ENCODE results near the gene CBARP. TPM values are rescaled to one million over a fixed set of nuclear protein-coding genes. Genes with fewer than 3 reads are reported as not detected.

CBARP gene
- total and polyA plus RNA-seq, 2 of the 13 experiments (the other 11 are each of a cell fraction or from before 2014, with no cell fraction given) = 1.2 to 1.4 TPM

DNA sequence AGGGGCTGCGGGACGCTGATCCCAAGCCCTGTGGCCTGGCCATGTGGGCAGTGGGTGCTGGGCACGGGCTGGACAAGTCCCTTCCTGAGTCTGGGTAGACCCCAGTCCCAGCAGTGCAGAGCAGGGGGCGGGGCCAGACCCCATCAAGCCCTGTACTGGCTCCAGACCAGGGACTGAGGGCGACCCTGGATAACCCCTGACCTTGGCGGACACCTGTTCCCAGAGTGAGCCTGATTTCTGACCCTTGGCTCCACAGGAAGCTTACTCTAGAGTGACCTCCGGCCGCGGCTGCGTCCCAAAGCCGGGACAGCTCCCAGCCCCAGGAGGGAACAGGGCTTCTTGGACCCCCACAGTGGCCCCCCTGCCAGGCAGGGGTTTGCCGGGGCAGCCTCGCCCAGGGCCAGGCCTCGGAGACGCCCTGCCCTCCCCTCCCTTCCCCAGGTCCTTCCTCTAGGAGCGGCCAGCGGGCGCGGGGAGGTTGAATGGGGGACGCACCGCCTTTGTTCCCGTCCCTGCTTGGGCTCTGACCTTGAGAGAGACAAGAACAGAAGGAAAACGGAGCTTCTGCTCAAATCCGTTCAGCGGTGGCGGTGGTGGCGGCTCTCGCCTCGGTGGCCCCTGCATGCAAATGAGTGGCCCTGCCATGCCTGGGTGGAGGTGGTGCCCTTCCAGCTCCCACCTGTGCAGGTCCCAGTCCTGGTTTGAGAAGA is 45.6 kb upstream of the CBARP start (continued):
- no peak for TF ChIP-seq TIGD3 (CRISPR knock-in tag; IDR thresholded peaks at IDR 0.05; ENCODE audit: borderline replicate concordance)
- TF ChIP-seq PPARG (CRISPR knock-in tag; conservative IDR thresholded peaks at IDR 0.05) = 0 out of 2 replicates have a peak, but pooled peaks have one; percentile 29
- TF ChIP-seq, protein P1, sequence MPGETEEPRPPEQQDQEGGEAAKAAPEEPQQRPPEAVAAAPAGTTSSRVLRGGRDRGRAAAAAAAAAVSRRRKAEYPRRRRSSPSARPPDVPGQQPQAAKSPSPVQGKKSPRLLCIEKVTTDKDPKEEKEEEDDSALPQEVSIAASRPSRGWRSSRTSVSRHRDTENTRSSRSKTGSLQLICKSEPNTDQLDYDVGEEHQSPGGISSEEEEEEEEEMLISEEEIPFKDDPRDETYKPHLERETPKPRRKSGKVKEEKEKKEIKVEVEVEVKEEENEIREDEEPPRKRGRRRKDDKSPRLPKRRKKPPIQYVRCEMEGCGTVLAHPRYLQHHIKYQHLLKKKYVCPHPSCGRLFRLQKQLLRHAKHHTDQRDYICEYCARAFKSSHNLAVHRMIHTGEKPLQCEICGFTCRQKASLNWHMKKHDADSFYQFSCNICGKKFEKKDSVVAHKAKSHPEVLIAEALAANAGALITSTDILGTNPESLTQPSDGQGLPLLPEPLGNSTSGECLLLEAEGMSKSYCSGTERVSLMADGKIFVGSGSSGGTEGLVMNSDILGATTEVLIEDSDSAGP (CRISPR knock-in tag; IDR thresholded peaks at IDR 0.05; ENCODE audit: borderline replicate concordance) = peak; percentile 56; the same call in 1 of the 2 replicates
- TF ChIP-seq, protein P2, sequence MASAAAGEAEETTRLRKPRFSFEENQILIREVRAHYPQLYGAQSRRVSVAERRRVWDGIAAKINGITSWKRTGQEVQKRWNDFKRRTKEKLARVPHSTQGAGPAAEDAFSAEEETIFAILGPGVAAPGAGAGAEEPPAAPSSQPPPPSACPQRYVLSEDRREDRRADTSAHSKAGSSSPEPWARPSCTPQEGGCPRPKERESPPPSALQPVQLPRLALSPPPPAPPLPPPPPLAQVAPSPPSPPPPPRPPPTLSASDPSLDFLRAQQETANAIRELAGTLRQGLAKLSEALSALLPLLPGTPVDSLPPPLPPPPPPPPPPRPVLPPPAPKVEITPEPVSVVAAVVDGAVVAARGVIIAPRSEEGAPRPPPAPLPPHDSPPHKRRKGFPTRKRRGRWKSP (CRISPR knock-in tag; IDR thresholded peaks at IDR 0.05) = no peak
- no peak for TF ChIP-seq SATB2 (CRISPR knock-in tag; IDR thresholded peaks at IDR 0.05)
- no peak for TF ChIP-seq PLRG1 (conservative IDR thresholded peaks at IDR 0.05)
- TF ChIP-seq ZNF776 (CRISPR knock-in tag; IDR thresholded peaks at IDR 0.05) = no peak
- TF ChIP-seq, protein P3, sequence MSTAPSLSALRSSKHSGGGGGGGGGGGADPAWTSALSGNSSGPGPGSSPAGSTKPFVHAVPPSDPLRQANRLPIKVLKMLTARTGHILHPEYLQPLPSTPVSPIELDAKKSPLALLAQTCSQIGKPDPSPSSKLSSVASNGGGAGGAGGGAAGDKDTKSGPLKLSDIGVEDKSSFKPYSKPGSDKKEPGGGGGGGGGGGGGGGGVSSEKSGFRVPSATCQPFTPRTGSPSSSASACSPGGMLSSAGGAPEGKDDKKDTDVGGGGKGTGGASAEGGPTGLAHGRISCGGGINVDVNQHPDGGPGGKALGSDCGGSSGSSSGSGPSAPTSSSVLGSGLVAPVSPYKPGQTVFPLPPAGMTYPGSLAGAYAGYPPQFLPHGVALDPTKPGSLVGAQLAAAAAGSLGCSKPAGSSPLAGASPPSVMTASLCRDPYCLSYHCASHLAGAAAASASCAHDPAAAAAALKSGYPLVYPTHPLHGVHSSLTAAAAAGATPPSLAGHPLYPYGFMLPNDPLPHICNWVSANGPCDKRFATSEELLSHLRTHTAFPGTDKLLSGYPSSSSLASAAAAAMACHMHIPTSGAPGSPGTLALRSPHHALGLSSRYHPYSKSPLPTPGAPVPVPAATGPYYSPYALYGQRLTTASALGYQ (CRISPR knock-in tag; IDR thresholded peaks at IDR 0.05) = peak; percentile 35; the same call in 1 of the 2 replicates
- 0 out of 2 replicates have a peak, but pooled peaks have one; percentile 38 for TF ChIP-seq ZNF747 (CRISPR knock-in tag; IDR thresholded peaks at IDR 0.05; ENCODE audit: borderline replicate concordance)
- no peak for TF ChIP-seq ZNF441 (CRISPR knock-in tag; IDR thresholded peaks at IDR 0.05; ENCODE audit: borderline replicate concordance)
- peak; percentile 70 for TF ChIP-seq SP4 (CRISPR knock-in tag; IDR thresholded peaks at IDR 0.05)
- TF ChIP-seq ATF7 (IDR thresholded peaks at IDR 0.05) = no peak
- TF ChIP-seq ATF7 (CRISPR knock-in tag; IDR thresholded peaks at IDR 0.05) = no peak
- TF ChIP-seq SRSF4 (IDR thresholded peaks at IDR 0.05; ENCODE audit: low read depth, low read length, poor library complexity, severe bottlenecking) = no peak
- 0 out of 2 replicates have a peak, but pooled peaks have one; percentile 34 for TF ChIP-seq ELF3 (CRISPR knock-in tag; IDR thresholded peaks at IDR 0.05)
- no peak for TF ChIP-seq ZNF615 (CRISPR knock-in tag; IDR thresholded peaks at IDR 0.05; ENCODE audit: borderline replicate concordance)
- TF ChIP-seq EEA1 (CRISPR knock-in tag; IDR thresholded peaks at IDR 0.05; ENCODE audit: borderline replicate concordance) = no peak
- no peak for TF ChIP-seq YEATS2 (CRISPR knock-in tag; IDR thresholded peaks at IDR 0.05; ENCODE audit: borderline replicate concordance)
- TF ChIP-seq ZNF652 (CRISPR knock-in tag; IDR thresholded peaks at IDR 0.05; ENCODE audit: borderline replicate concordance, low read depth) = no peak
- TF ChIP-seq ZNF367 (CRISPR knock-in tag; IDR thresholded peaks at IDR 0.05; ENCODE audit: borderline replicate concordance) = no peak
- TF ChIP-seq ZNF333 (CRISPR knock-in tag; IDR thresholded peaks at IDR 0.05; ENCODE audit: borderline replicate concordance) = no peak
- no peak for TF ChIP-seq NKX3-1 (CRISPR knock-in tag; IDR thresholded peaks at IDR 0.05)
- TF ChIP-seq NFKB2 (CRISPR knock-in tag; IDR thresholded peaks at IDR 0.05; ENCODE audit: borderline replicate concordance) = peak; percentile 43; the same call in 1 of the 2 replicates
- peak; percentile 61; the same call in 1 of the 2 replicates for TF ChIP-seq ZBTB20 (CRISPR knock-in tag; IDR thresholded peaks at IDR 0.05; ENCODE audit: borderline replicate concordance, low read depth)
